ENCODE results near the gene DUSP9. TPM values are rescaled to one million over a fixed set of nuclear protein-coding genes. Genes with fewer than 3 reads are reported as not detected.

Gene DUSP9
- total and polyA plus RNA-seq, 11 donors: 0.04 to 0.25 TPM; not detected in 9

- Histone ChIP-seq H3K36me3 (no peaks in the 10 kb centered on the region), H3K27ac (no peak overlapping the region), H3K27me3 (peaks cover 0 to 36% (median 22%) of the 10 kb centered on the region in 9 donors), H3K4me3 (no peak overlapping the region), H3K9me3 (peaks cover 0 to 14% (median 0%) of the 10 kb centered on the region in 12 donors), H3K4me1 (peaks cover 0 to 16% (median 0%) of the 10 kb centered on the region in 12 donors)
- WGBS, 4 donors: 80 to 92% (median 81%) methylated on average over 8 to 9 of the region's 9 CpGs
- ATAC-seq: no peak
- DNase-seq: peak in 2 of 5 donors; percentile 13 to 31
- intact Hi-C loops (cut with DNase I): loop anchor here in 1 of 10 donors (5.0 kb wide), 1 partner anchor 99 kb away; no protein-coding TSS in a partner anchor
- peak in 1 of 12 donors; percentile 7 for TF ChIP-seq CTCF (IDR thresholded peaks at IDR 0.05)
- no peak for TF ChIP-seq POLR2A (IDR thresholded peaks at IDR 0.05)
These were observed 4.6 kb downstream of the DUSP9 start for GRCh38 chrX:153651540-153652079.

GRCh38 chrX:153653556-153653955 lies 6.6 kb downstream of the DUSP9 start:
- TF ChIP-seq CTCF (IDR thresholded peaks at IDR 0.05): no peak
- no peak for TF ChIP-seq POLR2A (IDR thresholded peaks at IDR 0.05)
- Histone ChIP-seq H3K27ac (no peak overlapping the region), H3K36me3 (no peaks in the 10 kb centered on the region), H3K4me3 (no peak overlapping the region), H3K27me3 (peaks cover 0 to 25% (median 8%) of the 10 kb centered on the region in 9 donors), H3K4me1 (no peaks in the 10 kb centered on the region), H3K9me3 (peaks cover 0 to 14% (median 0%) of the 10 kb centered on the region in 12 donors)
- DNase-seq: no peak
- intact Hi-C loops (cut with DNase I): loop anchor here in 1 of 10 donors (5.0 kb wide), 1 partner anchor 101 kb away; no protein-coding TSS in a partner anchor
- no peak for ATAC-seq
- WGBS, 4 donors: 80 to 98% (median 88%) methylated on average over 2 of the region's 2 CpGs

- intact Hi-C loops (cut with DNase I): loop anchor here in 1 of 10 donors (2.0 kb wide), 1 partner anchor 20 kb away; no protein-coding TSS in a partner anchor
- WGBS, 4 donors: 82 to 89% (median 85%) methylated on average over 9 of the region's 9 CpGs
- no peak for ATAC-seq
These were observed 10.2 kb downstream of the DUSP9 start for GRCh38 chrX:153657161-153657560.

More at GRCh38 chrX:153657161-153657560, 10.2 kb downstream of the DUSP9 start:
- Histone ChIP-seq H3K4me3 (no peak overlapping the region), H3K27ac (no peak overlapping the region), H3K4me1 (no peaks in the 10 kb centered on the region), H3K36me3 (no peaks in the 10 kb centered on the region), H3K9me3 (peaks cover 0 to 14% (median 0%) of the 10 kb centered on the region in 12 donors), H3K27me3 (peaks cover 0 to 41% (median 5%) of the 10 kb centered on the region in 9 donors)
- TF ChIP-seq POLR2A (IDR thresholded peaks at IDR 0.05) (no peak), CTCF (IDR thresholded peaks at IDR 0.05) (no peak)
- peak in 1 of 5 donors; percentile 5 for DNase-seq

All from heart left ventricle (tissue), 16 donors.